ENCODE results near the gene PIKFYVE.

- TF ChIP-seq POLR2A (IDR thresholded peaks at IDR 0.05) (no peak), CTCF (IDR thresholded peaks at IDR 0.05) (no peak)
Measured at GRCh38 chr2:208280933-208281332, 14.9 kb downstream of the PIKFYVE start.

Data from right lobe of liver (tissue), 4 donors.